IMR-90 (cell line): Measurements from ENCODE around the gene TANGO2. TPM values are rescaled to one million over a fixed set of nuclear protein-coding genes. Genes with fewer than 3 reads are reported as not detected.

ENCODE experiments used
- ATAC-seq: fragments of 200-7000 bp; cut with Tn5 transposase; 2 replicates; pipeline ENCODE4 v1.9.1; 2020; ENCODE audit warnings: low read depth, mild to moderate bottlenecking, moderate library complexity
- BruUV-seq: library from RNA; stranded (reverse); fragments of 400-500 nt; replicated peaks from 2 replicates; lab custom pipeline; 2021; lab: Mats Ljungman, UMichigan
- CTCF ChIA-PET: fragments of 300-600 bp; formaldehyde crosslinking; extraction: SDS; loops from one replicate; lab custom pipeline; 2021; ENCODE audit warnings: antibody characterized with exemption; lab: Yijun Ruan, JAX
- POLR2A ChIA-PET: fragments of 300-600 bp; sonication (Branson Sonifier 250); formaldehyde crosslinking; loops from one replicate; lab custom pipeline; 2022; ENCODE audit warnings: antibody characterized with exemption; ENCODE audit not compliant: unreplicated experiment; lab: Charles Lee
- DNase-seq: peaks from one replicate; pipeline ENCODE4 v3.0.0; 2013
- H2AFZ ChIP-seq: replicated peaks from 2 replicates; pipeline ENCODE3; 2013; ENCODE audit warnings: low read length, mild to moderate bottlenecking; ENCODE audit not compliant: poor library complexity
- H2AK5ac ChIP-seq: 2 replicates; pipeline ENCODE4 v1.6.1; 2013; ENCODE audit warnings: low read depth, low read length, inconsistent platforms
- H2AK9ac ChIP-seq: replicated peaks from 2 replicates; pipeline ENCODE3; 2013; ENCODE audit warnings: mild to moderate bottlenecking, low read depth, low read length, moderate library complexity; ENCODE audit not compliant: poor library complexity
- H2BK120ac ChIP-seq: 2 replicates; pipeline ENCODE4 v1.6.1; 2013; ENCODE audit warnings: low read depth, low read length, inconsistent platforms
- H2BK15ac ChIP-seq: 3 replicates; pipeline ENCODE4 v1.6.1; 2013; ENCODE audit warnings: low read depth, low read length, inconsistent platforms
- H2BK20ac ChIP-seq: 2 replicates; pipeline ENCODE4 v1.6.1; 2013; ENCODE audit warnings: low read depth, mild to moderate bottlenecking, inconsistent platforms, low read length, moderate library complexity
- H2BK5ac ChIP-seq: 2 replicates; pipeline ENCODE4 v1.6.1; 2013; ENCODE audit warnings: mild to moderate bottlenecking, low read depth, low read length, inconsistent platforms; ENCODE audit not compliant: poor library complexity, severe bottlenecking
- H3K14ac ChIP-seq: replicated peaks from 2 replicates; pipeline ENCODE4 v1.6.1; 2013; ENCODE audit warnings: low read depth, low read length, inconsistent platforms
- H3K18ac ChIP-seq: 2 replicates; pipeline ENCODE4 v1.6.1; 2013; ENCODE audit warnings: low read depth, low read length, control low read depth
- H3K23ac ChIP-seq: 2 replicates; pipeline ENCODE4 v1.6.1; 2013; ENCODE audit warnings: low read depth, low read length, inconsistent platforms
- H3K27ac ChIP-seq: 2 replicates; pipeline ENCODE4 v1.5.1; 2013; ENCODE audit warnings: mild to moderate bottlenecking, control low read depth, low read length; ENCODE audit not compliant: insufficient read depth
- H3K27me3 ChIP-seq: 2 replicates; pipeline ENCODE4 v1.6.1; 2013; ENCODE audit warnings: low read length; ENCODE audit not compliant: control insufficient read depth, insufficient read depth
- H3K36me3 ChIP-seq: 2 replicates; pipeline ENCODE4 v1.6.1; 2013; ENCODE audit warnings: low read length, mixed read lengths; ENCODE audit not compliant: control insufficient read depth, insufficient read depth
- H3K4ac ChIP-seq: 2 replicates; pipeline ENCODE4 v1.6.1; 2013; ENCODE audit warnings: low read depth, low read length, inconsistent platforms
- H3K4me1 ChIP-seq: 2 replicates; pipeline ENCODE4 v1.6.1; 2013; ENCODE audit warnings: low read length, mixed read lengths; ENCODE audit not compliant: control insufficient read depth, insufficient read depth
- H3K4me2 ChIP-seq: 2 replicates; pipeline ENCODE4 v1.6.1; 2013; ENCODE audit warnings: low read depth, mild to moderate bottlenecking, control low read depth, low read length, moderate library complexity
- H3K4me3 ChIP-seq: 2 replicates; pipeline ENCODE4 v1.5.1; 2013; ENCODE audit warnings: low read depth, mild to moderate bottlenecking, control low read depth, low read length, moderate library complexity; ENCODE audit not compliant: insufficient read depth
- H3K56ac ChIP-seq: 2 replicates; pipeline ENCODE4 v1.6.1; 2013; ENCODE audit warnings: low read length, inconsistent platforms; ENCODE audit not compliant: insufficient read depth; ENCODE audit errors: extremely low read depth
- H3K79me1 ChIP-seq, 2 experiments: 2 replicates each; pipeline ENCODE4 v1.6.1; 2013; ENCODE audit warnings: low read length in 2 of 2, inconsistent platforms in 1 of 2, low read depth in 1 of 2
- H3K9ac ChIP-seq: 2 replicates; pipeline ENCODE4 v1.6.1; 2013; ENCODE audit warnings: low read depth, low read length, control low read depth
- H3K9me1 ChIP-seq: 2 replicates; pipeline ENCODE4 v1.6.1; 2013; ENCODE audit warnings: low read length, inconsistent platforms; ENCODE audit not compliant: insufficient read depth
- H3K9me3 ChIP-seq: 2 replicates; pipeline ENCODE4 v1.6.1; 2013; ENCODE audit warnings: low read length; ENCODE audit not compliant: control insufficient read depth, insufficient read depth
- H4K20me1 ChIP-seq: 2 replicates; pipeline ENCODE4 v1.6.1; 2013; ENCODE audit warnings: low read length, inconsistent platforms; ENCODE audit not compliant: insufficient read depth
- H4K5ac ChIP-seq: 2 replicates; pipeline ENCODE4 v1.6.1; 2013; ENCODE audit warnings: mild to moderate bottlenecking, low read depth, low read length, control low read depth
- H4K8ac ChIP-seq, 2 experiments: 2 replicates each; pipeline ENCODE4 v1.6.1; 2013; ENCODE audit warnings: low read depth in 2 of 2, low read length in 2 of 2, control low read depth in 1 of 2, inconsistent platforms in 1 of 2
- H4K91ac ChIP-seq: 2 replicates; pipeline ENCODE4 v1.6.1; 2013; ENCODE audit warnings: low read depth, low read length, inconsistent platforms; ENCODE audit not compliant: insufficient read depth
- BHLHE40 ChIP-seq: fragments of 150-350 bp; IDR thresholded peaks from 2 replicates; pipeline ENCODE4 v1.6.1; 2016; ENCODE audit warnings: mild to moderate bottlenecking, low read depth, low read length
- MAZ ChIP-seq: IDR thresholded peaks from 2 replicates; pipeline ENCODE4 v1.6.1; 2012; ENCODE audit warnings: low read depth, mild to moderate bottlenecking, low read length, improper control_type of control experiment, moderate library complexity, borderline replicate concordance
- NFE2L2 ChIP-seq: fragments of 150-350 bp; IDR thresholded peaks from 2 replicates; pipeline ENCODE4 v1.6.1; 2016; ENCODE audit warnings: low read depth, mild to moderate bottlenecking, low read length
- RAD21 ChIP-seq: IDR thresholded peaks from 2 replicates; pipeline ENCODE4 v1.6.1; 2012; ENCODE audit warnings: low read length, improper control_type of control experiment
- RCOR1 ChIP-seq: IDR thresholded peaks from 2 replicates; pipeline ENCODE4 v1.6.1; 2012; ENCODE audit warnings: mild to moderate bottlenecking, low read length, improper control_type of control experiment; ENCODE audit not compliant: insufficient replicate concordance
- RFX5 ChIP-seq: IDR thresholded peaks from 2 replicates; pipeline ENCODE4 v1.8.0; 2012; ENCODE audit warnings: low read depth, mild to moderate bottlenecking, low read length, moderate library complexity
- SMC3 ChIP-seq: fragments of 150-350 bp; IDR thresholded peaks from 2 replicates; pipeline ENCODE4 v1.6.1; 2016; ENCODE audit warnings: low read depth, mild to moderate bottlenecking, antibody characterized with exemption, low read length, moderate library complexity
- WGBS, 2 experiments: methylation state at CpG; one replicate each; pipeline versions ENCODE4 v1.1.5 to v1.1.7; 2013; ENCODE audit warnings: missing lambda C conversion rate in 2 of 2; ENCODE audit not compliant: insufficient read length in 1 of 2; ENCODE audit errors: extremely low coverage in 2 of 2; 5-methylcytosine and 5-hydroxymethylcytosine counted together
- dilution Hi-C: fragments of 300-500 bp; cut with HindIII; formaldehyde crosslinking; loops from one replicate; pipeline ENCODE4 v1.14.3; 2018; ENCODE audit warnings: low sequenced_read_pairs; ENCODE audit not compliant: unreplicated experiment
- in situ Hi-C: fragments of 300-500 bp; cut with MboI; formaldehyde crosslinking; loops from 3 replicates; pipeline ENCODE4 v1.14.3; 2019; ENCODE audit warnings: low sequenced_read_pairs, inconsistent platforms, mixed read lengths
- intact Hi-C: fragments of 100-400 bp; cut with micrococcal nuclease; formaldehyde crosslinking; loops from 2 replicates; pipeline ENCODE4 v1.10.0; 2022
- polyA plus RNA-seq, 3 experiments: library from polyadenylated mRNA; depleted of rRNA; stranded (reverse); fragments of >200 nt; gene quantifications; 2 replicates each; pipeline ENCODE4 v1.2.3, GENCODE V29; 2012; ENCODE audit warnings: low replicate concordance in 1 of 3
- total RNA-seq: library from RNA; depleted of rRNA; stranded (reverse); fragments of >200 nt; gene quantifications from 2 replicates; pipeline ENCODE4 v1.2.3, GENCODE V29; 2012

The TANGO2 gene
- total and polyA plus RNA-seq, 2 of the 4 experiments (the other 2 are of a cell fraction): 45.1 to 75.1 TPM

DNA sequence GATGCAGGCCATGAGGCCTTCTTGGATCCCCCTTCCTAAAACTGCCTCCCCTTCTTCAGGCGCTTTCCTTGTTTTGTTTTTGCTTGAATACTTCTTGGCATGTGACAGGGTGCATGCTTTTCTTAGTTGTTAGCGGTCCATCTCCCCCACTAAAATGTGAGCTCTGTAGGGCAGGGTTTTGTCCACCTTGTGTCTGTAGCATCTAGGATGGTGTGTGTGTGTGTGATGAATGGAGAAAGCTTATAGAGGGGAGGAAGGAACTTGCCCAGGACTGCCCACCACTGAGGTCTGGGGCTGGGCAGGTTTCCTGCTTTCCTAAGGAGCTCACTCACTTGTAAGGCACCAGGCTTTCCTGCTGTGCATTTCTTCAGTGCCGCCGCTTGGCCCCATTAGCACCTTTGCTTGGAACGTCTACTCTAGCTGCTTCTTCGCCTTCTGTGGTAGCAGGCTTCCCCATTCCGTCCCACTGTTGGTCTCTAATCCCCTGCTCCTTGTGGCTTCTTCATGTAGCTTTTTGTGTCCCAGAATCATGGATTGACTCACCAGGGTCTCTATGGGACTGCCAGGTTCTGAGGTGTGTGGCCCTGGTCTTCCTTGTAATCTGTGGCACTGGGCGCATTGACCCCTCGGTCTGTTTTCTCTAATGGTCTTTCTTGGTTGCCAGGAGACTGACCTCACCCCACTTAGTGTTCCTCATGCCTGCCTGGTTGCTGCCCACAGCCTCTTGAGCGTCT, 62.4 kb downstream of the TANGO2 start (continued):
- no peak for TF ChIP-seq RAD21
- TF ChIP-seq RFX5: no peak

DNA sequence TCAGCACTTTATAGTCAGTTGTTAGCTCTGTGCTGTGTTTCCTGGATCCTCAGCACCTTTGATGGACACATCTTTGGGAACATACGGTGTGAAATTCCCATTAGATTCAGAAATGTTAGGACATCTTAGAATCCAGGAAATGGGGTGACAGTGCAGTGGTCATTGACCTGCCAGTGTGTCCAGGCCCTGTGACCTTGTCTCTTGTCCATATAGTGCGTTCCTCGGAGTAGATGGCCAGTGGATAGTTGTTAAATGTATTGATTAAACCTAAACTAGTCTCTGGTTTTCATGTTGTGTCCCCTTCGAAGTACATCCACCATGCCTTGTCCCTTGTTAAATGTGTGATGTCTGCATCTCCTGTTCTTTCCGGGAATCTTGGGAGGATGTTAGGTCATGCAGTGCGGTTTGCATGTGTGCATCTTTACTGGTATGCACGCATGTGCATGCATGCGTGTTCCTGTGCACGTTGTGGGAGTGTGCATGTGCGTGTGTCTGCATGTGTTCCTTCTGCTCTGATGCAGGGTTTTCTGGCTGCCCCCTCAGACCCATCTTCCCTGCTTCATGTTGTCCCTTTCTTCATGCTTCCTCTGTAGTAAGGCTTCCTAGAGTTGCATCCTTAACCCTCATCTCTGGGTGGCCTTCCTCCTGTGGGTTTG, 63.1 kb downstream of the TANGO2 start:
- Histone ChIP-seq H3K27me3 (no peaks in the 10 kb centered on the region), H3K9me3 (no peaks in the 10 kb centered on the region), H3K4ac (no peak overlapping the region), H3K27ac (no peak overlapping the region), H4K20me1 (peaks cover 70% of the 10 kb centered on the region), H4K91ac (no peak overlapping the region), H3K79me1 (peaks cover 9 to 72% of the 10 kb centered on the region in 2 experiments), H2BK5ac (no peak overlapping the region), H4K8ac (no peak overlapping the region), H3K9ac (no peak overlapping the region), H3K36me3 (peaks cover 31% of the 10 kb centered on the region), H3K56ac (no peak overlapping the region), H3K4me2 (no peak overlapping the region), H3K9me1 (peaks cover 31% of the 10 kb centered on the region), H3K4me1 (peaks cover 19% of the 10 kb centered on the region), H2BK20ac (no peak overlapping the region), H2AFZ (no peak overlapping the region), H2BK15ac (no peak overlapping the region), H3K23ac (no peak overlapping the region), H4K5ac (no peak overlapping the region), H2AK9ac (no peak overlapping the region), H3K14ac (no peak overlapping the region), H3K18ac (no peak overlapping the region), H2BK120ac (no peak overlapping the region), H2AK5ac (no peak overlapping the region), H3K4me3 (no peak overlapping the region)
- no TSS peak for BruUV-seq
- dilution Hi-C loops (no loop called here), intact Hi-C loops (no loop called here), in situ Hi-C loops (no loop called here)
- ChIA-PET CTCF (no interaction called here), POLR2A (no interaction called here)
- TF ChIP-seq BHLHE40: no peak
- TF ChIP-seq RAD21: no peak
- TF ChIP-seq SMC3: no peak
- TF ChIP-seq RCOR1: no peak
- TF ChIP-seq NFE2L2: no peak
- TF ChIP-seq MAZ: no peak
- DNase-seq (no peak), ATAC-seq (no peak)
- 95% methylated on average over 6 of the region's 10 CpGs; no CpG with 5 or more reads in 1 of the 2 experiments for WGBS, 2 experiments
